ENCODE measurements around the gene RYR2.

The RYR2 gene

GRCh38 chr1:237033061-237033460, 8.9 kb upstream of the RYR2 start:
- no peak for DNase-seq

- no peak for DNase-seq
Observed at GRCh38 chr1:237033804-237034203, 8.2 kb upstream of the RYR2 start.

- no peak for DNase-seq
Observed at GRCh38 chr1:237035759-237036158, 6.2 kb upstream of the RYR2 start.

- DNase-seq: no peak
Observed at GRCh38 chr1:237038211-237038610, 3.8 kb upstream of the RYR2 start.

GRCh38 chr1:237040823-237041222, 1.2 kb upstream of the RYR2 start:
- DNase-seq: no peak

- no peak for DNase-seq
Observed at GRCh38 chr1:237041461-237041794, 556 bp upstream of the RYR2 start.

- DNase-seq: no peak
Observed at GRCh38 chr1:237042526-237042891, 525 bp downstream of the RYR2 start.

GRCh38 chr1:237042892-237043576, 1.1 kb downstream of the RYR2 start:
- DNase-seq: no peak

- DNase-seq: no peak
Observed at GRCh38 chr1:237043846-237044636, 2.1 kb downstream of the RYR2 start.

GRCh38 chr1:237045278-237046016, 3.5 kb downstream of the RYR2 start:
- DNase-seq: no peak

GRCh38 chr1:237048803-237049202, 6.8 kb downstream of the RYR2 start:
- no peak for DNase-seq

- no peak for DNase-seq
Observed at GRCh38 chr1:237050185-237050584, 8.2 kb downstream of the RYR2 start.

GRCh38 chr1:237050915-237051314, 8.9 kb downstream of the RYR2 start:
- DNase-seq: no peak

GRCh38 chr1:237054313-237054712, 12.3 kb downstream of the RYR2 start:
- no peak for DNase-seq

GRCh38 chr1:237058470-237058869, 16.5 kb downstream of the RYR2 start:
- no peak for DNase-seq

GRCh38 chr1:237059244-237059643, 17.3 kb downstream of the RYR2 start:
- no peak for DNase-seq

GRCh38 chr1:237062976-237063375, 21.0 kb downstream of the RYR2 start:
- no peak for DNase-seq

- DNase-seq: no peak
Observed at GRCh38 chr1:237065903-237066302, 23.9 kb downstream of the RYR2 start.

- DNase-seq: no peak
Observed at GRCh38 chr1:237070519-237070918, 28.5 kb downstream of the RYR2 start.

- DNase-seq: no peak
Observed at GRCh38 chr1:237071641-237072420, 29.8 kb downstream of the RYR2 start.

- no peak for DNase-seq
Observed at GRCh38 chr1:237074371-237075117, 32.6 kb downstream of the RYR2 start.

- DNase-seq: no peak
Observed at GRCh38 chr1:237084341-237085077, 42.5 kb downstream of the RYR2 start.
